ENCODE data around the gene LGALS9B. TPM values are rescaled to one million over a fixed set of nuclear protein-coding genes. Genes with fewer than 3 reads are reported as not detected.
"Not testable (repeated sequence)": the region's sequence is repeated elsewhere in the genome, so short reads cannot be mapped to it uniquely, and the experiment has no call there.

The LGALS9B gene
- total RNA-seq, 1 donor from 2014 or later = not detected

- not testable (repeated sequence) for H3K27ac ChIP-seq (ENCODE audit: low read depth, low read length); H3K9me3 ChIP-seq (ENCODE audit: control insufficient read depth in 3 of 3, low read length in 3 of 3); H3K27me3 ChIP-seq (ENCODE audit: control insufficient read depth in 3 of 3, insufficient read depth in 3 of 3, low read length in 3 of 3); H3K9ac ChIP-seq (ENCODE audit: low read depth in 1 of 3, low read length in 3 of 3); H3K4me1 ChIP-seq (ENCODE audit: control insufficient read depth in 3 of 3, insufficient read depth in 3 of 3, low read length in 3 of 3); H3K36me3 ChIP-seq (ENCODE audit: control insufficient read depth in 3 of 3, insufficient read depth in 3 of 3, low read length in 3 of 3); H3K4me3 ChIP-seq (ENCODE audit: low read length in 3 of 3)
These were observed 1.8 kb upstream of the LGALS9B start for GRCh38 chr17:20469107-20469506.

GRCh38 chr17:20466999-20467398 is 340 bp downstream of the LGALS9B start:
- not testable (repeated sequence) for H3K27ac ChIP-seq (ENCODE audit: low read depth, low read length); H3K9ac ChIP-seq (ENCODE audit: low read depth in 1 of 3, low read length in 3 of 3); H3K9me3 ChIP-seq (ENCODE audit: control insufficient read depth in 3 of 3, low read length in 3 of 3); H3K4me1 ChIP-seq (ENCODE audit: control insufficient read depth in 3 of 3, insufficient read depth in 3 of 3, low read length in 3 of 3); H3K36me3 ChIP-seq (ENCODE audit: control insufficient read depth in 3 of 3, insufficient read depth in 3 of 3, low read length in 3 of 3); H3K4me3 ChIP-seq (ENCODE audit: low read length in 3 of 3); H3K27me3 ChIP-seq (ENCODE audit: control insufficient read depth in 3 of 3, insufficient read depth in 3 of 3, low read length in 3 of 3)

GRCh38 chr17:20466553-20466952 is 786 bp downstream of the LGALS9B start:
- not testable (repeated sequence) for H3K9me3 ChIP-seq (ENCODE audit: control insufficient read depth in 3 of 3, low read length in 3 of 3)

GRCh38 chr17:20465535-20465934 is 1.8 kb downstream of the LGALS9B start:
- not testable (repeated sequence) for H3K9me3 ChIP-seq (ENCODE audit: control insufficient read depth in 3 of 3, low read length in 3 of 3); H3K27ac ChIP-seq (ENCODE audit: low read depth, low read length); H3K27me3 ChIP-seq (ENCODE audit: control insufficient read depth in 3 of 3, insufficient read depth in 3 of 3, low read length in 3 of 3); H3K4me1 ChIP-seq (ENCODE audit: control insufficient read depth in 3 of 3, insufficient read depth in 3 of 3, low read length in 3 of 3); H3K36me3 ChIP-seq (ENCODE audit: control insufficient read depth in 3 of 3, insufficient read depth in 3 of 3, low read length in 3 of 3); H3K4me3 ChIP-seq (ENCODE audit: low read length in 3 of 3); H3K9ac ChIP-seq (ENCODE audit: low read depth in 1 of 3, low read length in 3 of 3)

More at GRCh38 chr17:20466553-20466952, 786 bp downstream of the LGALS9B start:
- not testable (repeated sequence) for H3K4me3 ChIP-seq (ENCODE audit: low read length in 3 of 3); H3K36me3 ChIP-seq (ENCODE audit: control insufficient read depth in 3 of 3, insufficient read depth in 3 of 3, low read length in 3 of 3); H3K27ac ChIP-seq (ENCODE audit: low read depth, low read length); H3K9ac ChIP-seq (ENCODE audit: low read depth in 1 of 3, low read length in 3 of 3); H3K4me1 ChIP-seq (ENCODE audit: control insufficient read depth in 3 of 3, insufficient read depth in 3 of 3, low read length in 3 of 3); H3K27me3 ChIP-seq (ENCODE audit: control insufficient read depth in 3 of 3, insufficient read depth in 3 of 3, low read length in 3 of 3)

- not testable (repeated sequence) for H3K9me3 ChIP-seq (ENCODE audit: control insufficient read depth in 3 of 3, low read length in 3 of 3); H3K27me3 ChIP-seq (ENCODE audit: control insufficient read depth in 3 of 3, insufficient read depth in 3 of 3, low read length in 3 of 3); H3K4me3 ChIP-seq (ENCODE audit: low read length in 3 of 3); H3K27ac ChIP-seq (ENCODE audit: low read depth, low read length); H3K9ac ChIP-seq (ENCODE audit: low read depth in 1 of 3, low read length in 3 of 3); H3K36me3 ChIP-seq (ENCODE audit: control insufficient read depth in 3 of 3, insufficient read depth in 3 of 3, low read length in 3 of 3); H3K4me1 ChIP-seq (ENCODE audit: control insufficient read depth in 3 of 3, insufficient read depth in 3 of 3, low read length in 3 of 3)
These were observed 2.4 kb downstream of the LGALS9B start for GRCh38 chr17:20464854-20465414.

- not testable (repeated sequence) for H3K4me1 ChIP-seq (ENCODE audit: control insufficient read depth in 3 of 3, insufficient read depth in 3 of 3, low read length in 3 of 3); H3K27me3 ChIP-seq (ENCODE audit: control insufficient read depth in 3 of 3, insufficient read depth in 3 of 3, low read length in 3 of 3); H3K27ac ChIP-seq (ENCODE audit: low read depth, low read length); H3K9ac ChIP-seq (ENCODE audit: low read depth in 1 of 3, low read length in 3 of 3); H3K4me3 ChIP-seq (ENCODE audit: low read length in 3 of 3); H3K9me3 ChIP-seq (ENCODE audit: control insufficient read depth in 3 of 3, low read length in 3 of 3); H3K36me3 ChIP-seq (ENCODE audit: control insufficient read depth in 3 of 3, insufficient read depth in 3 of 3, low read length in 3 of 3)
These were observed 5.2 kb downstream of the LGALS9B start for GRCh38 chr17:20462158-20462557.

GRCh38 chr17:20457848-20458381 is 9.4 kb downstream of the LGALS9B start:
- not testable (repeated sequence) for H3K36me3 ChIP-seq (ENCODE audit: control insufficient read depth in 3 of 3, insufficient read depth in 3 of 3, low read length in 3 of 3); H3K4me1 ChIP-seq (ENCODE audit: control insufficient read depth in 3 of 3, insufficient read depth in 3 of 3, low read length in 3 of 3)

GRCh38 chr17:20455106-20455505 is 12.2 kb downstream of the LGALS9B start:
- H3K4me3 ChIP-seq (ENCODE audit: low read length in 3 of 3); H3K9me3 ChIP-seq (ENCODE audit: control insufficient read depth in 3 of 3, low read length in 3 of 3); H3K27me3 ChIP-seq (ENCODE audit: control insufficient read depth in 3 of 3, insufficient read depth in 3 of 3, low read length in 3 of 3); H3K4me1 ChIP-seq (ENCODE audit: control insufficient read depth in 3 of 3, insufficient read depth in 3 of 3, low read length in 3 of 3); H3K9ac ChIP-seq (ENCODE audit: low read depth in 1 of 3, low read length in 3 of 3); H3K27ac ChIP-seq (ENCODE audit: low read depth, low read length); H3K36me3 ChIP-seq (ENCODE audit: control insufficient read depth in 3 of 3, insufficient read depth in 3 of 3, low read length in 3 of 3): not testable (repeated sequence)

More at GRCh38 chr17:20457848-20458381, 9.4 kb downstream of the LGALS9B start:
- H3K27ac ChIP-seq (ENCODE audit: low read depth, low read length); H3K27me3 ChIP-seq (ENCODE audit: control insufficient read depth in 3 of 3, insufficient read depth in 3 of 3, low read length in 3 of 3); H3K9me3 ChIP-seq (ENCODE audit: control insufficient read depth in 3 of 3, low read length in 3 of 3); H3K9ac ChIP-seq (ENCODE audit: low read depth in 1 of 3, low read length in 3 of 3); H3K4me3 ChIP-seq (ENCODE audit: low read length in 3 of 3): not testable (repeated sequence)

GRCh38 chr17:20453820-20454434 is 13.4 kb downstream of the LGALS9B start:
- not testable (repeated sequence) for H3K9ac ChIP-seq (ENCODE audit: low read depth in 1 of 3, low read length in 3 of 3); H3K27me3 ChIP-seq (ENCODE audit: control insufficient read depth in 3 of 3, insufficient read depth in 3 of 3, low read length in 3 of 3); H3K4me3 ChIP-seq (ENCODE audit: low read length in 3 of 3); H3K9me3 ChIP-seq (ENCODE audit: control insufficient read depth in 3 of 3, low read length in 3 of 3); H3K27ac ChIP-seq (ENCODE audit: low read depth, low read length); H3K36me3 ChIP-seq (ENCODE audit: control insufficient read depth in 3 of 3, insufficient read depth in 3 of 3, low read length in 3 of 3); H3K4me1 ChIP-seq (ENCODE audit: control insufficient read depth in 3 of 3, insufficient read depth in 3 of 3, low read length in 3 of 3)

- not testable (repeated sequence) for H3K27ac ChIP-seq (ENCODE audit: low read depth, low read length); H3K9ac ChIP-seq (ENCODE audit: low read depth in 1 of 3, low read length in 3 of 3); H3K4me3 ChIP-seq (ENCODE audit: low read length in 3 of 3); H3K9me3 ChIP-seq (ENCODE audit: control insufficient read depth in 3 of 3, low read length in 3 of 3); H3K27me3 ChIP-seq (ENCODE audit: control insufficient read depth in 3 of 3, insufficient read depth in 3 of 3, low read length in 3 of 3); H3K36me3 ChIP-seq (ENCODE audit: control insufficient read depth in 3 of 3, insufficient read depth in 3 of 3, low read length in 3 of 3); H3K4me1 ChIP-seq (ENCODE audit: control insufficient read depth in 3 of 3, insufficient read depth in 3 of 3, low read length in 3 of 3)
These were observed 16.5 kb downstream of the LGALS9B start for GRCh38 chr17:20450852-20451251.

Data from skeletal muscle tissue (tissue), 4 donors.